ENCODE results near the gene MRPS14.

Gene MRPS14

GRCh38 chr1:174990382-174990999, 32.7 kb downstream of the MRPS14 start:
- no peak for TF ChIP-seq CTCF (IDR thresholded peaks at IDR 0.05)
- Histone ChIP-seq H2AFZ (peak overlapping the region; percentile 81), H3K9me3 (ENCODE audit: control insufficient read depth, low read length) (no peaks in the 10 kb centered on the region), H3K36me3 (ENCODE audit: control insufficient read depth, insufficient read depth, low read length) (no peaks in the 10 kb centered on the region), H3K9ac (no peak overlapping the region), H3K27ac (peak overlapping the region; percentile 86), H3K27me3 (ENCODE audit: control insufficient read depth, insufficient read depth, low read length) (no peaks in the 10 kb centered on the region), H3K79me2 (no peaks in the 10 kb centered on the region), H3K4me1 (peaks cover 2% of the 10 kb centered on the region), H3K4me2 (ENCODE audit: low read length) (peak overlapping the region; percentile 55), H3K4me3 (ENCODE audit: low read depth, low read length) (peak overlapping the region; percentile 65)

- TF ChIP-seq CTCF (IDR thresholded peaks at IDR 0.05), result no peak
These were observed 33.5 kb downstream of the MRPS14 start for GRCh38 chr1:174989536-174990220.

GRCh38 chr1:174988986-174989385, 34.2 kb downstream of the MRPS14 start:
- H3K4me3 ChIP-seq (ENCODE audit: low read depth, low read length), result no peak overlapping the region
- no peak overlapping the region for H3K4me2 ChIP-seq (ENCODE audit: low read length)
- H3K9me3 ChIP-seq (ENCODE audit: control insufficient read depth, low read length), result no peaks in the 10 kb centered on the region
- no peak overlapping the region for H3K9ac ChIP-seq
- H2AFZ ChIP-seq, result peak overlapping the region; percentile 81
- H3K36me3 ChIP-seq (ENCODE audit: control insufficient read depth, insufficient read depth, low read length), result no peaks in the 10 kb centered on the region
- no peak for TF ChIP-seq CTCF (IDR thresholded peaks at IDR 0.05)
- H3K27me3 ChIP-seq (ENCODE audit: control insufficient read depth, insufficient read depth, low read length), result no peaks in the 10 kb centered on the region
- no peaks in the 10 kb centered on the region for H3K79me2 ChIP-seq
- H3K27ac ChIP-seq, result peak overlapping the region; percentile 86
- H3K4me1 ChIP-seq, result peaks cover 2% of the 10 kb centered on the region

More at GRCh38 chr1:174989536-174990220, 33.5 kb downstream of the MRPS14 start:
- no peaks in the 10 kb centered on the region for H3K9me3 ChIP-seq (ENCODE audit: control insufficient read depth, low read length)
- H3K4me1 ChIP-seq, result peaks cover 2% of the 10 kb centered on the region
- peak overlapping the region; percentile 86 for H3K27ac ChIP-seq
- H3K36me3 ChIP-seq (ENCODE audit: control insufficient read depth, insufficient read depth, low read length), result no peaks in the 10 kb centered on the region
- H3K9ac ChIP-seq, result no peak overlapping the region
- H2AFZ ChIP-seq, result peak overlapping the region; percentile 81
- H3K4me3 ChIP-seq (ENCODE audit: low read depth, low read length), result peak overlapping the region; percentile 65
- no peaks in the 10 kb centered on the region for H3K79me2 ChIP-seq
- H3K27me3 ChIP-seq (ENCODE audit: control insufficient read depth, insufficient read depth, low read length), result no peaks in the 10 kb centered on the region
- peak overlapping the region; percentile 9 for H3K4me2 ChIP-seq (ENCODE audit: low read length)

GRCh38 chr1:174988539-174988938, 34.7 kb downstream of the MRPS14 start:
- no peaks in the 10 kb centered on the region for H3K27me3 ChIP-seq (ENCODE audit: control insufficient read depth, insufficient read depth, low read length)
- H3K4me3 ChIP-seq (ENCODE audit: low read depth, low read length), result no peak overlapping the region
- H3K9me3 ChIP-seq (ENCODE audit: control insufficient read depth, low read length), result no peaks in the 10 kb centered on the region
- H3K36me3 ChIP-seq (ENCODE audit: control insufficient read depth, insufficient read depth, low read length), result no peaks in the 10 kb centered on the region
- H3K27ac ChIP-seq, result no peak overlapping the region
- H3K4me1 ChIP-seq, result peaks cover 2% of the 10 kb centered on the region
- no peaks in the 10 kb centered on the region for H3K79me2 ChIP-seq
- H3K9ac ChIP-seq, result no peak overlapping the region
- no peak overlapping the region for H2AFZ ChIP-seq
- no peak overlapping the region for H3K4me2 ChIP-seq (ENCODE audit: low read length)
- no peak for TF ChIP-seq CTCF (IDR thresholded peaks at IDR 0.05)

Data from parathyroid adenoma (tissue), 2 donors.